ENCODE results near the gene FAM43B.

The FAM43B gene

GRCh38 chr1:20546637-20547036 is 5.7 kb upstream of the FAM43B start:
- no peak overlapping the region for H3K4me3 ChIP-seq (replicated peaks in 1 of 2; ENCODE audit: low read depth in 2 of 2, low read length in 2 of 2)
- DNase-seq (ENCODE audit: low read depth in 2 of 2), result no peak
- TF ChIP-seq CTCF (IDR thresholded peaks at IDR 0.05; ENCODE audit: low read depth, low read length), result no peak

- TF ChIP-seq CTCF (IDR thresholded peaks at IDR 0.05; ENCODE audit: low read depth, low read length), result no peak
- DNase-seq (ENCODE audit: low read depth in 2 of 2), result peak in 1 of 2 donors; percentile 39
Measured at GRCh38 chr1:20551161-20551560, 1.2 kb upstream of the FAM43B start.

GRCh38 chr1:20552728-20553445 is 514 bp downstream of the FAM43B start:
- no peak for TF ChIP-seq CTCF (IDR thresholded peaks at IDR 0.05; ENCODE audit: low read depth, low read length)
- peak; percentile 35 to 45 for DNase-seq (ENCODE audit: low read depth in 2 of 2)
- H3K4me3 ChIP-seq (replicated peaks in 1 of 2; ENCODE audit: low read depth in 2 of 2, low read length in 2 of 2), result peak overlapping the region; percentile 24 to 35

More at GRCh38 chr1:20551161-20551560, 1.2 kb upstream of the FAM43B start:
- H3K4me3 ChIP-seq (replicated peaks in 1 of 2; ENCODE audit: low read depth in 2 of 2, low read length in 2 of 2), result no peak overlapping the region

GRCh38 chr1:20555025-20555757 is 2.8 kb downstream of the FAM43B start:
- DNase-seq (ENCODE audit: low read depth in 2 of 2), result peak; percentile 21 to 61
- TF ChIP-seq CTCF (IDR thresholded peaks at IDR 0.05; ENCODE audit: low read depth, low read length), result no peak
- H3K4me3 ChIP-seq (replicated peaks in 1 of 2; ENCODE audit: low read depth in 2 of 2, low read length in 2 of 2), result no peak overlapping the region

- DNase-seq (ENCODE audit: low read depth in 2 of 2), result no peak
- H3K4me3 ChIP-seq (replicated peaks in 1 of 2; ENCODE audit: low read depth in 2 of 2, low read length in 2 of 2), result no peak overlapping the region
- TF ChIP-seq CTCF (IDR thresholded peaks at IDR 0.05; ENCODE audit: low read depth, low read length), result no peak
Measured at GRCh38 chr1:20555758-20556120, 3.4 kb downstream of the FAM43B start.

GRCh38 chr1:20558191-20558590 is 5.8 kb downstream of the FAM43B start:
- DNase-seq (ENCODE audit: low read depth in 2 of 2), result peak in 1 of 2 donors; percentile 35
- TF ChIP-seq CTCF (IDR thresholded peaks at IDR 0.05; ENCODE audit: low read depth, low read length), result no peak
- no peak overlapping the region for H3K4me3 ChIP-seq (replicated peaks in 1 of 2; ENCODE audit: low read depth in 2 of 2, low read length in 2 of 2)

Measured in cardiac fibroblast (primary cell).